Tibial nerve (tissue), 4 donors: ENCODE data around the gene RSPH1. TPM values are rescaled to one million over a fixed set of nuclear protein-coding genes. Genes with fewer than 3 reads are reported as not detected.

Experiments
- DNase-seq, 2 donors: peaks; one replicate each; pipeline ENCODE4 v3.0.0-alpha.2; 2019; ENCODE audit warnings: low spot score in 2 of 2
- H3K27ac ChIP-seq, 4 donors: fragments of 200-600 bp; sonication (generic) in 3 of 4; one replicate each; pipeline ENCODE4 v1.5.1; 2017 to 2019; ENCODE audit warnings: mild to moderate bottlenecking in 1 of 4
- H3K27me3 ChIP-seq, 2 donors: fragments of 200-600 bp; sonication (generic) in 1 of 2; one replicate each; pipeline versions ENCODE4 v1.5.1 to v1.6.0; 2017 to 2019
- H3K36me3 ChIP-seq, 3 donors: fragments of 200-600 bp; sonication (generic); one replicate each; pipeline ENCODE4 v1.5.1; 2018 to 2019
- H3K4me1 ChIP-seq, 4 donors: fragments of 200-600 bp; sonication (generic) in 3 of 4; one replicate each; pipeline ENCODE4 v1.5.1; 2017 to 2019
- H3K4me3 ChIP-seq, 4 donors: fragments of 200-600 bp; sonication (generic) in 3 of 4; one replicate each; pipeline ENCODE4 v1.5.1; 2017 to 2019; ENCODE audit warnings: mild to moderate bottlenecking in 1 of 4, moderate library complexity in 1 of 4
- H3K9me3 ChIP-seq, 4 donors: fragments of 200-600 bp; sonication (generic) in 3 of 4; one replicate each; pipeline ENCODE4 v1.5.1; 2017 to 2019
- CTCF ChIP-seq, 5 experiments: fragments of 200-600 bp in 3 of 5; fragments of 450-650 bp in 2 of 5; sonication (generic) in 3 of 5; IDR thresholded peaks; one replicate each; pipeline ENCODE4 v1.5.1; 2016 to 2019; ENCODE audit warnings: antibody characterized with exemption in 5 of 5, mild to moderate bottlenecking in 3 of 5, moderate library complexity in 2 of 5
- EP300 ChIP-seq, 2 donors: sonication (generic); formaldehyde crosslinking; IDR thresholded peaks; one replicate each; pipeline ENCODE4 v1.6.1; 2017; ENCODE audit warnings: antibody characterized with exemption in 2 of 2, mild to moderate bottlenecking in 1 of 2
- POLR2A ChIP-seq, 2 donors: fragments of 450-650 bp; IDR thresholded peaks; one replicate each; pipeline ENCODE4 v1.6.1; 2017; ENCODE audit warnings: antibody characterized with exemption in 2 of 2, mild to moderate bottlenecking in 2 of 2, moderate library complexity in 2 of 2
- WGBS, 2 donors: methylation state at CpG; one replicate each; pipeline ENCODE4 v1.1.5; 2018; 5-methylcytosine and 5-hydroxymethylcytosine counted together
- total RNA-seq, 4 donors: library from RNA; depleted of rRNA; stranded (reverse); fragments of >200 nt; gene quantifications; one replicate each; pipeline ENCODE4 v1.1.0, GENCODE V29; 2016

RSPH1 gene
- total RNA-seq, 4 donors from 2014 or later = 0.21 to 1.7 TPM; not detected in 2

GRCh38 chr21:42429021-42429420 lies 67.0 kb downstream of the RSPH1 start:
- Histone ChIP-seq H3K4me1 (peaks cover 0 to 4% (median 0%) of the 10 kb centered on the region in 4 donors), H3K27me3 (no peaks in the 10 kb centered on the region), H3K4me3 (no peak overlapping the region), H3K36me3 (no peaks in the 10 kb centered on the region), H3K9me3 (peaks cover 0 to 28% (median 2%) of the 10 kb centered on the region in 4 donors), H3K27ac (no peak overlapping the region)
- WGBS, 2 donors = 94 to 100% methylated on average over 1 of the region's 1 CpG
- TF ChIP-seq EP300 (IDR thresholded peaks at IDR 0.05) = no peak
- no peak for TF ChIP-seq POLR2A (IDR thresholded peaks at IDR 0.05)
- no peak for TF ChIP-seq CTCF (IDR thresholded peaks at IDR 0.05)
- no peak for DNase-seq

GRCh38 chr21:42427809-42428419 lies 68.1 kb downstream of the RSPH1 start:
- H3K27me3 ChIP-seq = no peaks in the 10 kb centered on the region
- peaks cover 0 to 17% (median 2%) of the 10 kb centered on the region in 4 donors for H3K9me3 ChIP-seq
- no peak overlapping the region for H3K27ac ChIP-seq
- 67 to 72% methylated on average over 10 of the region's 10 CpGs for WGBS, 2 donors
- H3K36me3 ChIP-seq = no peaks in the 10 kb centered on the region
- no peak overlapping the region for H3K4me3 ChIP-seq
- TF ChIP-seq EP300 (IDR thresholded peaks at IDR 0.05) (no peak), CTCF (IDR thresholded peaks at IDR 0.05) (no peak), POLR2A (IDR thresholded peaks at IDR 0.05) (no peak)
- no peak for DNase-seq
- H3K4me1 ChIP-seq = peaks cover 0 to 4% (median 0%) of the 10 kb centered on the region in 4 donors

GRCh38 chr21:42426876-42427480 lies 69.0 kb downstream of the RSPH1 start:
- DNase-seq = no peak
- 86 to 92% methylated on average over 10 of the region's 10 CpGs for WGBS, 2 donors
- Histone ChIP-seq H3K27me3 (peaks cover 0 to 3% of the 10 kb centered on the region in 2 donors), H3K9me3 (peaks cover 0 to 9% (median under 1%) of the 10 kb centered on the region in 4 donors), H3K4me1 (peaks cover 0 to 4% (median 0%) of the 10 kb centered on the region in 4 donors), H3K4me3 (no peak overlapping the region), H3K36me3 (no peaks in the 10 kb centered on the region), H3K27ac (no peak overlapping the region)
- TF ChIP-seq EP300 (IDR thresholded peaks at IDR 0.05) (no peak), POLR2A (IDR thresholded peaks at IDR 0.05) (no peak)

GRCh38 chr21:42426424-42426823 lies 69.6 kb downstream of the RSPH1 start:
- Histone ChIP-seq H3K27me3 (peaks cover 0 to 9% of the 10 kb centered on the region in 2 donors), H3K4me3 (no peak overlapping the region), H3K4me1 (peaks cover 0 to 4% (median 0%) of the 10 kb centered on the region in 4 donors), H3K9me3 (peaks cover 0 to 6% (median 0%) of the 10 kb centered on the region in 4 donors), H3K36me3 (no peaks in the 10 kb centered on the region), H3K27ac (no peak overlapping the region)
- 77 to 81% methylated on average over 7 of the region's 7 CpGs for WGBS, 2 donors
- no peak for DNase-seq
- TF ChIP-seq CTCF (IDR thresholded peaks at IDR 0.05) (no peak), EP300 (IDR thresholded peaks at IDR 0.05) (no peak), POLR2A (IDR thresholded peaks at IDR 0.05) (no peak)

- H3K9me3 ChIP-seq = peaks cover 0 to 10% (median 0%) of the 10 kb centered on the region in 4 donors
- no peak overlapping the region for H3K27ac ChIP-seq
- no peaks in the 10 kb centered on the region for H3K36me3 ChIP-seq
- DNase-seq = no peak
- no peak for TF ChIP-seq EP300 (IDR thresholded peaks at IDR 0.05)
- no peak for TF ChIP-seq POLR2A (IDR thresholded peaks at IDR 0.05)
- no peak for TF ChIP-seq CTCF (IDR thresholded peaks at IDR 0.05)
- peaks cover 0 to 4% (median 0%) of the 10 kb centered on the region in 4 donors for H3K4me1 ChIP-seq
- WGBS, 2 donors = 50 to 58% methylated on average over 4 of the region's 4 CpGs
- peaks cover 0 to 12% of the 10 kb centered on the region in 2 donors for H3K27me3 ChIP-seq
- H3K4me3 ChIP-seq = no peak overlapping the region
Measured at GRCh38 chr21:42425591-42425990, 70.4 kb downstream of the RSPH1 start.
